Raji (cell line): ENCODE data around the gene FOXK2.

Source experiments
- POLR2A ChIP-seq: IDR thresholded peaks from 2 replicates; pipeline ENCODE4 v1.6.1; 2011; ENCODE audit warnings: low read depth, low read length, control low read depth; ENCODE audit not compliant: insufficient read depth

Gene FOXK2

GRCh38 chr17:82653651-82654528 lies 134.4 kb downstream of the FOXK2 start:
- TF ChIP-seq POLR2A: no peak
